Limb (tissue), 2 donors: Measurements from ENCODE around the gene MYO1B.

ENCODE experiments used
- DNase-seq, 2 donors: peaks; one replicate each; pipeline ENCODE4 v3.0.0-alpha.2; 2016; ENCODE audit errors: extremely low spot score in 2 of 2

MYO1B gene

DNA sequence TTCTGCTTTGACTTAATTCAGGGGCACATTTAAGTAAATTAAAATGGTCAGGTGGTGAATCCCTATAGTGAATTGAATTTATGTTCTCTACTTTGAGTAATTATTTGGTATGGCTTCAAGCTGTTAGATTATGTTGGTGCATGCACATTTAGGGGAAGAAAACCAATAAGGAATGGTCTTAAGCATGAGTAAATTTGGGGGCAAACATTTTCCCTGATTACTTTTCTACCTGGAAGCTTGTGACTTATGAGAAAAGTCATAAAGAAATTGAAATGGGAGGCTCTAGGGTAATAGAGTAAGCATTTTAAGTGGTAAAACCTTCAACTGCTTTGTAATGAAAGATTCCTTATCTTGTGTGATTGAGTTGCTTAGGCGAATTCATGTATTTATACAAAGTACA lies 112.5 kb downstream of the MYO1B start:
- DNase-seq = no peak

DNA sequence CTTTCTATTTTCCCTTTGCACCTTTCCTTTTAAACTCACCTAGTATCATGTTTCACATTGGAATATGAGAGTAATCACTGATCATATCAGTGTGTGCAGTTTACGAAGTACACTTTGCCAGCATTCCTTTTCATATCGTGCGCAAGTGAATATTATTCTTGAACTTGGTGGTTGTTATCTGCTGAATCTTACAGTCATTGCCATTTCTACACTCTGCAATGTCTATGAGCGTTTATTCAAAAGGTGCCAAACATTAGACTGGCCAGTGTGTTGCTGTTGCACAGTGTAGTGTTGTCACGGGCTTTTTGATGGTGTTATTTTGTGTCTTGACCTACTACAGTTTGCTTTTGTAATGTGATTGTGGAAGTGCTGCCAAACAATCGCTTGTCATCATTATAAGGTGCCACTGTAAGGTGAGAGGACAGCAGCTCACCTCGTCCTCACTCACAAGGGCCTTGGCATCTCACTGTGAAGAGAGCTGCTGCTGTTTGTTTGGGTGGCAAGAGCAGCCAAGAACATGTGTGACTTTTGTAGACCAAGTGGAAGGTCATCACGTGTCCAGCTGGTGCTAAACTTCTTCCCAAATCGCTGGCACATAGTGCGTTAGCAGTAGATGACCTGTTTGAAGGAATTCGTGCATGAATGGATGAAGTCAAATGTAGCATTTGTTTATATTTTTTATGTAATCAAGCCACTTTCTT lies 113.3 kb downstream of the MYO1B start:
- no peak for DNase-seq

DNA sequence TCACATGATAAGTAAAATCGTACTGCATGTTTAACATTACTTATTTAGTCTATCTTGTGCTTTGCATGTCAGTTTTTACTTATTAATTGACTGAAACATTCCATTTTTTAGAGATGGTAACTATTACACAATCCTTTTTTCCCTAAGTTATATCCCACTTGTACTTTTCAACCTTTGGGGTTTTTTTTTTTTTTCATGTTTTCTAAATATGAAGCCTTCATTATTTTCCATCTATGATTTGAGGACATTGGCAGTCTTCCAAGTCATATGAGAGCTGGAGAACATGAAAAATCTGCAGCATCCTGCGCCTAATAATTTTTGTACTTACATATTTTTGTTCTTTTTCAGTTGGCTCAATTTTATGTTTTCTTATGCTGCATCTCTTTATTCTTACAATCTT lies 113.9 kb downstream of the MYO1B start:
- no peak for DNase-seq

DNA sequence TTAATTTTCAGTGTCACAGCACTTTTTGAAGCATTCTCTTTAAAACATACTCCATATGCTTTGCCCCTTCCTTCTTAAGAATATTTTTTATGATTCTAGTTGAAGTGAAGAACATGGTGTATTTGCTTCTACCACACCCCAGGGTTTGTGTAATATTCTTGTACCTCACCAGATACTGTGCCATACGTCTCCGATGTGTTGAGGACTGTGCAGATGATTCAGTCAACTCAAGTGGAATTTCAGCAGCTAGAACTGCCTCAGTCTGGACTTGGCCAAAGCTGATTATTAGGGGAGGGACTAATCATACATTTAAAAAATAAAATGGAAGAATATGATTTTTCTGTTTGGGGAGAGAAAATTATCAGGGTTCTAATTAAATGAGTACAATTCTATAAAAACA lies 115.7 kb downstream of the MYO1B start:
- DNase-seq = no peak

DNA sequence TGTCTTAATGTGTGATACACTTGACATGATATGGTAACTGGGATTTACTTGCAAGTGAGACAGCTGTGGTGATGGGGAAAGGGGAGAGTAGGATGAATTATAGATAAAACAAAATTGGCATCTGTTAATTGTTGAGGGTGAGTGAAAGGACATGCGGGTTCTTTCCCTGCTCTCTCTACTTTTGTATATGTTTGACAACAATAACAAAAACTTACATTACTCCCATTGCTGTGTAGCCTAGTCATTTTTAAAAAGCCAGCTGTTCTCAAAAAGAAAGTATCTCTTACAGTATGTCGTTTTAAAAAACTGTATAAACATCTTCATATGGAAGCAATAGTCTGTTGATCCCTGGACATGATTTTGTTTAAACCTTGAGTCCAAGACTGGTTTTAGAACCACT lies 117.6 kb downstream of the MYO1B start:
- DNase-seq = no peak

DNA sequence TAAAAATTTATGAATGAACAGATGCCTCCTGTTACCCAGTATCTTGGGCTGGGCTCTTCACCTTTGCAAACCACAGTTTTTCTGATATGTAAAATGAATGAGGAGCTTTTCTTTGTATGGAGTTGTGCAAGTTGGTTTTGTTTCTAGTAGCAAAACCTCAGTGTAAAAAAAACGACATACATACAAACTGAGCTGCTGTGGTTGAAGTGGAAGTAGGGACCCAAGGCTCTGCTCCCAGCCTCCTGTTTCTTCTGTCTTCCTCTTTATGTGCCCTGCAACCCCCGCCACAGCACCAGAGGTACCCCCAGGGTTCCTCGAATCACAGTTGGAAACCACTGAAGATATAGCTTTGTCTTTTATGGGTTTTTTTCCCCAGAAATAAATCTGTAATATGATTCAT lies 118.1 kb downstream of the MYO1B start:
- no peak for DNase-seq

DNA sequence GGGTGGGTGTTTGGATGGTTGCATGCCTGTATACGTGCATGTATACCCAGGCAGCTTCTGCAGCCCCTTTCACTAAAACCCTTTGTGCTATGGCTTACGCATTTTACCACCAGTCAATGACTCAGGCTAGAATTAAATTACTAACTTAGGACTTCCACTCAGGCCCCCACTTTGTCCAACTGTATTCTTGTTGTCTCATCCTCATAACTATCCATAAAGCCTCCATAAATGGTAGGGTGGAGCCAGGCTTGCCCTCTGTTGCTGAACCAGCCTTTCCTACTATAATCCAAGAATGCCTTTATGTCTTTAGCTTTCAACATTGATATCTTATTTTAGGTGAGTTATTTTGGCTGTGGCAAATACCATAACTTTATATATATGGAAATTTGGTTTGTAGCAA lies 119.9 kb downstream of the MYO1B start:
- no peak for DNase-seq

DNA sequence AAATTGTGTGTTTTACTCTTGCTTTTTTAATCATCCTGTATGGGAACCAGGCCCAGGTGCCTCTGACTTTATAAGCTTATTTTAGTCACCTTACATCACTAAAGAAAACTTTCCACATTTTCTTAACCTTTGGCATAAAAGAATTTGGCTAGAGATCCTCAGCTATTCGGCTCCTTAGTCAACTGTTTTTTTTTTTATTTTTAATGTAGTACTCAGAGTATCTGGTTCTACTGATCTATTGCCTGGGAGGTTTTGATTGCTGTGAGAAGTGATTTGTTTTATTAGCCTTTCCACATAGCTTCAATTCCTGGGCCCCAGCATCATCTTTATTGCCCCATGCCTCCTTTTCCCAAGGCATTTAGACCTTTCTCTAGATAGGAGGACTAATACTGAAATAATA lies 121.0 kb downstream of the MYO1B start:
- no peak for DNase-seq

DNA sequence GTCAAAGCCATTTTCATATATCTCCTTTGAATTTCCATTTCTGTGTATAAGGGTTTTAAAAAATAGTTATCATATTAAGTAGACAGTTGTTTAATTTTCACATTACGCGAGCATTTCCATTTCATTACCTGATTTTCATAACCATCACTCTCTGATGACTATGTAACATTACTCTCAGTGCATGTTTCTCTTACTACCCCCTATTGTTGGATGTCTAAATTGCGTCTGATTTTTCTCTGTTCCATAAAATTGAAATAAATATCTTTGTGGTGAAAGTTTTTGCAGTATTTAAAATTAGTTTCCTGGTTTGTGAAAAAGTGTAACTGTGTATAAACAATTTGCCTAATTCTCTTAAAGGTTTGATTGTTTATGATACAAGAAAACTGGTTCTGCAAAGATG lies 123.8 kb downstream of the MYO1B start:
- DNase-seq = no peak

DNA sequence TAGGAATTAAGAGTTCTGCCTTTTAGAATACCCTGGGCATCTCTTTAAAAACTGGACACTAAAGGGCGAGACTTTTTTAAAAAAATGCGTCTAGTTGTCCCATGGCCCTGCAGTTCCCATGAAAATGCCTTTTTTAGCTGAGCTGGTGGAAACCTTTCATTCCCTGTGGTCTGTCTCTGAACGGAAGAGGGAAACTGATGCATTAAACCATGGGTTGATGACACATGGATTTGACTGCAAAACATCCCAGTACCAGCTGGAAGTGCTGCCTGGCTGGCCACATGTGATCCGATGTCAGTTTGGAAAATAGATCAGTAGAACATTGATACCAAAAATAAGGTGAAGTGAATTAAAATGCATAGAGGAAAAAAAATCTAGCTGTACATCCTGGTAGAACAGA lies 129.2 kb downstream of the MYO1B start:
- no peak for DNase-seq

DNA sequence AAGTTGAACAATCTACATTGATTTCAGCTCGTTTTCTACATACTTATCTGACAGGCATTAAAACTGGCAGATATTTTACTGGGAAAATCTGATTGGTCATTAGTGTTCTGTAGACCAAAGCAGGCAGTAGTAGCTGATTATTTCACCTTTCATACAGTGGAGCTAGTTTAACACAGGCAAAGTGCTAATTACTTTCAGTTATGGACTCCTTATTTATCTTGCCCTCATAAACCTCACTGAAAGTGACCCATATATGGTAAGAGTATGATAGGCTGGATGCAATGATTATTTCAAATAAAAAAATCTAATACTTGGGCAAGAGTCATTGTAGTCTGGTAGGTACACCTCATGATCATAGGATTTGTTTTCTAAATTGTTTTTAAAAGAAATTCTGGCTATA lies 129.7 kb downstream of the MYO1B start:
- DNase-seq = no peak

DNA sequence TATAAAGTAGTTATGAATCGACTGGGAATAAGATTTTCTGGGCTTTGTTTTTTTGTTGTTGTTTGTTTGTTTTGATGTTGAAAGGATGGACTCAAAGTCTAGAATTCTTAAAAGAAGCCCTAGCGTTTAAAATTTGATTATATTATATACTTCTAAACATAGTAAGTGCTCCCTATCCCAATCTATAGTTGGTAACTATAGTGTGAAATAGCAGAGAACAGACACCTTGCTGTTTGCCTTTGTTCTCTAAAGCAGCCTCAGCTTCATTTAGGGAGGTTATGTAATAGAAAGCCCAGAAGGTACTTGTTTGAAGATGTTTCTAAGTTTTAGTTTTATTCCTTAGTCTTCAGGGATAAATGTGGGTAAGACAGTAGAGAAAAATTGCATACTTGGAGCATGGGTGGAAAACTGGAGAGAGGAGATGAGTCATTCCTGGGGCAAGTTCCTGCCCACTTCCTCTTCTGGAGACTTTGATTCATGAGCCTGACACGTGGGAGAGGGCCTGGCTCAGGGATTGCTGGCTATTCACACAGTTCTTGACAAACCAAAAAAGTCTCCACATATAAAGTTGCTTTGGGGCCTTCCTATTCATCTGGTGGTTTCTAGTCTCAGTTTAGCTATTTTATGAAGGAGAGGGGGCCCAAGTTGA lies 131.9 kb downstream of the MYO1B start:
- DNase-seq = peak in 1 of 2 donors; percentile 48

DNA sequence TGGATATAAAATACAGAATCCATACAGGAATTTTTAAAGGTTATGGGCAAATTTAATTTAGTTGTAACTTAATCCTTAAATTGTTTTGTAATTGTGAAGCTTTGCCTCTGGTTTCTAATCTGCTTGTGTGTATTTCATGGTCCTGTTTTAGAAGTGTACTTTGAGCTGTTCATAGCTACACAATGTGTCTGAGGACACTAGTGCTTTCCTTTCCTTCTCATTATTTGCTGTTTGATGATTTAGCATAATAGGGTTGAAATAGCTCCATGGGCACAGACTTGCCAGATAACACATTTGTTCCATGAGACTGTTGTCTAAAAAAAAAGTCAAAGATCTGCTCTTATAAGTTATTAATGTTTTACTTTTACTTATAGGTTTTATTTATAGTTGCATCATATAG lies 134.2 kb downstream of the MYO1B start:
- DNase-seq = no peak

DNA sequence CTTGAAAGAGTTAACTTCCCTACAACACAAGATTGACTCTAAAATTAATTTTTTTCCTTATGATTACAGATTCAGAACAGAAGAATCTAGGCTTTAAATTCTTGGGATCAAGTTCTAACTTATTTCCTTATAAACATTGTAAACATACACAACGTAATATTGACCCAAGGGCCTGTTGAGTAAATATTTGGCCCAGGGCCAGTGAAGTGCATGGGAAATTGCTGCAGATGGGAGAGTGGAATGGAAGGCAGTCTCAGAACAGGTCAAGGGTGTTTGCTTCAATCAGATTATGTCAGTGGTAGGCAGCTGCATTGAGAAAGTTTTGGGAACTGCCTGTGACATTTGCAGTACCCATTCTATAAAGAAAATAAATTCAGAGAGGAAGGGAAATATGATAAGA lies 137.6 kb downstream of the MYO1B start:
- peak in 1 of 2 donors; percentile 10 for DNase-seq

DNA sequence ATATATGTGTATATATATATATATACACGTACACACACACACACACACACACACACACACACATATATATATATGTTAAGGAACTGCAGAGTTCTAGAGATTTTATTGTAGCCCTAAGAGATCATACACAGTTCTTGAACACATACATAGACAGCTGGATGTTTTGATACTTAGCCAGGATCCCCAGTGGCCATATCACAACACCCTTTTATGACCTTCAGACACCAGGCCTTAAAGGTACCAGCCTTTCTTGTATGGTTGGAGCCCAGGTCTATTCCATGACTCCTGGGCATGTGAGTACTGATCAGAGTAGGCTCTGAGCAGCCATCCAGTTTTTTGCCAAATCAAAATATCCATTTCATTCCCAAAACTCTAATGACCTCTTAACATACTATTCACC lies 138.3 kb downstream of the MYO1B start:
- no peak for DNase-seq

DNA sequence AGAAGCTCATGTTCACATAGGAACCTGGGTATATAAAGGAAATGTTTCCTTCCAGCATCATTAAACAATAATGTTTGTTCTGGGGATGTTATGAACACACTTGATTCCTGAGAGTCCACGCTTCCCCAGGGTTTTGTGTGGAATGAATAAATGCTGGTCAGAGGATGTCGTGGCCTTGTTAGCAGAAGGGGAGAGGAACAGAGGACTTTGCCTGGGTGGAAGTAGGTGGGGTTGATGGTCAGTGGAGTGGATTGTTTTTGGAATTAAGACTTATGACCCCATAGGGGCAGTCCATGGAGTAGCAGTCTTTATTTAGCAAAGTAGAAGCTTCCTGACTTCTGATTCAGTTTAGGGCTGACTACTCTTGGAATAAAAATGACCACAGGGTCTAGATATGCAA lies 139.6 kb downstream of the MYO1B start:
- DNase-seq = no peak

DNA sequence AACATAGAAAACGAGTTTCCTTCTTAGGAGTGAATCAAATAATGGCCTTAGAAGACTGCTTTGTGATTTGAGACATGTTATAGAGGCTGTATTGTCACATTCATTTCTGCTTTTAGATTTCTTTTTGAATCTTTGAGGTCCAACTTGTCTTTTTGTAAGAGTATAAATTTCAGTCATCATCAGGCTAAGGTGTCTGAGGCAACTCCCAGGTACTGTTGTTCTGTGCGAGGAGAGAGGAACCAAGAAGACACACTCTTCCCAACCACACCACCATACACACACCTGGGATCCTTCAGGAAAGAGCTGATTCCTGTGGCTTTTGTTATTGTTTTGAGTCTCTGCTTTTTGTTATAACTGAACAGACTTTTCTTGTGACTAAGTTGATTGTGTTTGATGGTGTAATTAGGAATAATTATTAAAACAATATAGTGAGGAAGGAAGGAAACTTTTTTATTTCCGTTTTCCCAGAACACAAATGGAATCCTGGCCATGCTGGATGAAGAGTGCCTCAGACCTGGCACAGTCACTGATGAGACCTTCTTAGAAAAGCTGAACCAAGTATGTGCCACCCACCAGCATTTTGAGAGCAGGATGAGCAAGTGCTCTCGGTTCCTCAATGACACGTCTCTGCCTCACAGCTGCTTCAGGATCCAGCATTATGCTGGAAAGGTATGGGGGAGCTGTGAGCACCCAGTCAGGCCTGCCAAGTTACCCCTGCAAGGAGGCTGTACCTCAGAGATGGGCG lies 140.4 kb downstream of the MYO1B start:
- no peak for DNase-seq

DNA sequence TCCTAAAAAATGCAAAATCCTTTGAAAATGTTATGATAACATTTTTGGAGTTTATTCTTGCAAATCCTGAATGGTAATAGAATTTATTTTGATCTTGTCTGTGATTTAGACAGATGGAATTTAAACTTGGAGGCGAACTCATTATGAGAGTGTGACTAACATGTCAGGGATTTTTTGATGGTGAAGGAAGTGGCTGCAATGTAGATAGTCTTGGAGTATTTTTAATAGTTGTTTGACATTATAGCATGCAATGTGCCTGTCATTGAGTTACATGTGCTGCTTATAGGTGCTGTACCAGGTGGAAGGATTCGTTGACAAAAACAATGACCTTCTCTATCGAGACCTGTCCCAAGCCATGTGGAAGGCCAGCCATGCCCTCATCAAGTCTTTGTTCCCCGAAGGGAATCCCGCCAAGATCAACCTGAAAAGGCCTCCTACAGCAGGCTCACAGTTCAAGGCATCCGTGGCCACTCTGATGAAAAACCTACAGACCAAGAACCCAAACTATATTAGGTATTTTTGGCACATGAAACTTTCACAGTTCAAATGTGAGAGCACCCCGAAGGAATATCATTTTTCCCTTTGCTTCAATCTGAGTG lies 141.8 kb downstream of the MYO1B start:
- DNase-seq = no peak

DNA sequence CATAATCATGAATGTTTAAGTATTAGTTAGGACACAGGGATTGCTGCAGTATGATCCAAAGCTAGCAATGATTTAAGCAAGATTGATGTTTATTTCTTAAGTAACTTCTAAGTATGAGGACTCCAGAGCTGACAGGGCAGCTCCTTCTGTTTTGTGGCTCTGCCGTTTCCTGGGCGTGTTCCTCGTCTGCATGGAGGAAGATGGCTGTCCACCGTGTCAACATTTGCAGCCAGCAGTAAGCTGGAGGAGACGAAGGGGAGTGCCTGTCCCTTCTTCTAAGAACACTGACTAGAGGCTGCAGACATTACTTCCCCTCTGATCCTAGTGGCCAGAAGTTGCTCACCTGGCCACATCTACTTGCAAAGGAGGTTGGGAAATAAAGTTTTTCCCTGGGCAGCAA lies 144.1 kb downstream of the MYO1B start:
- DNase-seq = no peak

DNA sequence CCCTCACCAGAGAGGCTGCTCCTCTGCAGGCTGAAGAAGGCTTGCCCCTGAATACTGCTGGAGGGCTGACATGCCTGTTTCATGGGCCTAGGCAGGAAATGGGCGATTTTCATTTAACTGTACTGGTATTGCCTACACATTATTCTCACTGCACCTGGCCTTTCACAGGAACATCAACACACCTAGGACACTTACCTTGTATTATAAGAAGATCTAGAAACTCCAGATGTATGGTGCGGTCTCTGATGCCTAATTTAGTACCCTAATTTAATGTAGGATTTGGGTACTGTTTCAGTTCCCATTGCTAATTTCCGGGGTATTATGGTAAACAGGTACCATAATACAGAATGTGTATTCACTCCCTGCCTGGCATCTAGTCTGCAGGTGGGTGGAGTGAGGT lies 146.0 kb downstream of the MYO1B start:
- no peak for DNase-seq

DNA sequence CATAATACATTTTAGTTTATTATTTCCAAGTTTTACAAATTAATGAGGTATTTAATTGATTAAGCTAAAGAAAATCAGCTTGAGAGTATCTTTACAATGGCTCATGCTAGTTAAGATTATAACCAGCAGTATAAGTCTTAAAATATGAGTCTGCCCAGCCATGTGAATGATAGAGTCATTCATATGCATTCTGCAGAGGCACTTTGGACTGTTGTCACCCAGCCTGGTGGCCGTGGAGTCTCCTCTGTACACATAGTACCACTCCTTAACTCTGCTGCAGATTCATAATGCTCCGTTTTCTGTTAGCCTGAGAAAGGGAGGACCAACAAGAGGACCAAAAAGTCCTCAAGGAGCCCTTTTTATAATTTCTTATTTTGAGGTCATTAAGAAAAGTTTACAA lies 148.8 kb downstream of the MYO1B start:
- no peak for DNase-seq

DNA sequence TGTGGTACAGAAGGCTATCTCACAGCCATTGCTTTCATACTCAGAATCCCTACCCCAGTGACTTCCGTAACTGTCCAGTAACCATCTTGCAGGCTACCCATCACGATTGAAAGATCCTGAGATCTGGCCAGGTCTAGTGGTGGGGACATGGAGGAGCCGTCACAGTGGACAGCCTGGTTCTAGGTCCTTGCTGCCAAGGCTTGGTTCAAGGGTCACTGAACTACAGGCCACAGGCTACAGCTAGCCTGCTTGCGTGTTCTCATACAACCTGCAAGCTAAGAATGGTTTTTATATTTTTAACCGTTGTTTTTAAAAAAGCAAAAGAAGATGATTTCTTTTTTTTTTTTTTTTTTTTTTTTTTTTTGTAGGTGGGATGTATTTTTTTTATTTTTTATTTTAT lies 151.6 kb downstream of the MYO1B start:
- DNase-seq = no peak
